ENCODE data around the gene PRKAG2. TPM values are rescaled to one million over a fixed set of nuclear protein-coding genes. Genes with fewer than 3 reads are reported as not detected.
A peak's percentile ranks its signal among the peaks of the same experiment; 100 is the strongest.

PRKAG2 gene
- total RNA-seq, 3 donors from 2014 or later: 32.3 to 56.6 (median 34.4) TPM

GRCh38 chr7:151727579-151728285, 149.2 kb downstream of the PRKAG2 start:
- no peaks in the 10 kb centered on the region for H3K27me3 ChIP-seq
- H3K9me3 ChIP-seq: no peaks in the 10 kb centered on the region
- intact Hi-C loops (cut with DNase I; ENCODE audit: low total_unique reads): loop anchor here (10.0 kb wide), 1 partner anchor 153 kb away; no protein-coding TSS in a partner anchor
- H3K4me3 ChIP-seq: no peak overlapping the region
- H3K4me1 ChIP-seq: peaks cover 0 to 8% of the 10 kb centered on the region in 2 donors
- DNase-seq (ENCODE audit: low spot score in 2 of 2): peak; percentile 79
- peak overlapping the region; percentile 74 to 84 for H3K27ac ChIP-seq
- H3K36me3 ChIP-seq: no peaks in the 10 kb centered on the region
- TF ChIP-seq, protein P1, sequence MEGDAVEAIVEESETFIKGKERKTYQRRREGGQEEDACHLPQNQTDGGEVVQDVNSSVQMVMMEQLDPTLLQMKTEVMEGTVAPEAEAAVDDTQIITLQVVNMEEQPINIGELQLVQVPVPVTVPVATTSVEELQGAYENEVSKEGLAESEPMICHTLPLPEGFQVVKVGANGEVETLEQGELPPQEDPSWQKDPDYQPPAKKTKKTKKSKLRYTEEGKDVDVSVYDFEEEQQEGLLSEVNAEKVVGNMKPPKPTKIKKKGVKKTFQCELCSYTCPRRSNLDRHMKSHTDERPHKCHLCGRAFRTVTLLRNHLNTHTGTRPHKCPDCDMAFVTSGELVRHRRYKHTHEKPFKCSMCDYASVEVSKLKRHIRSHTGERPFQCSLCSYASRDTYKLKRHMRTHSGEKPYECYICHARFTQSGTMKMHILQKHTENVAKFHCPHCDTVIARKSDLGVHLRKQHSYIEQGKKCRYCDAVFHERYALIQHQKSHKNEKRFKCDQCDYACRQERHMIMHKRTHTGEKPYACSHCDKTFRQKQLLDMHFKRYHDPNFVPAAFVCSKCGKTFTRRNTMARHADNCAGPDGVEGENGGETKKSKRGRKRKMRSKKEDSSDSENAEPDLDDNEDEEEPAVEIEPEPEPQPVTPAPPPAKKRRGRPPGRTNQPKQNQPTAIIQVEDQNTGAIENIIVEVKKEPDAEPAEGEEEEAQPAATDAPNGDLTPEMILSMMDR (IDR thresholded peaks at IDR 0.05): no peak
- TF ChIP-seq POLR2AphosphoS5 (IDR thresholded peaks at IDR 0.05) (peak in 2 of 3 donors; percentile 58), POLR2A (IDR thresholded peaks at IDR 0.05) (no peak)

- no peak for DNase-seq (ENCODE audit: low spot score in 2 of 2)
- TF ChIP-seq POLR2AphosphoS5 (IDR thresholded peaks at IDR 0.05) (no peak), POLR2A (IDR thresholded peaks at IDR 0.05) (no peak)
- TF ChIP-seq, protein P1 (IDR thresholded peaks at IDR 0.05): no peak
- Histone ChIP-seq H3K9me3 (no peaks in the 10 kb centered on the region), H3K27me3 (no peaks in the 10 kb centered on the region), H3K27ac (peak overlapping the region; percentile 74 to 84), H3K4me1 (peaks cover 0 to 8% of the 10 kb centered on the region in 2 donors), H3K4me3 (no peak overlapping the region), H3K36me3 (no peaks in the 10 kb centered on the region)
- intact Hi-C loops (cut with DNase I; ENCODE audit: low total_unique reads): loop anchor here (10.0 kb wide), 1 partner anchor 152 kb away; no protein-coding TSS in a partner anchor
These were observed 150.0 kb downstream of the PRKAG2 start for GRCh38 chr7:151726652-151727578.

GRCh38 chr7:151725844-151726651, 150.9 kb downstream of the PRKAG2 start:
- DNase-seq (ENCODE audit: low spot score in 2 of 2): no peak

GRCh38 chr7:151724920-151725584, 151.9 kb downstream of the PRKAG2 start:
- TF ChIP-seq, protein P1 (IDR thresholded peaks at IDR 0.05): no peak
- no peak for TF ChIP-seq POLR2AphosphoS5 (IDR thresholded peaks at IDR 0.05)
- no peak for TF ChIP-seq POLR2A (IDR thresholded peaks at IDR 0.05)
- Histone ChIP-seq H3K9me3 (no peaks in the 10 kb centered on the region), H3K4me3 (no peak overlapping the region), H3K27ac (no peak overlapping the region), H3K4me1 (peaks cover 0 to 8% of the 10 kb centered on the region in 2 donors), H3K36me3 (no peaks in the 10 kb centered on the region), H3K27me3 (no peaks in the 10 kb centered on the region)
- intact Hi-C loops (cut with DNase I; ENCODE audit: low total_unique reads): loop anchor here (10.0 kb wide), 1 partner anchor 150 kb away; no protein-coding TSS in a partner anchor
- DNase-seq (ENCODE audit: low spot score in 2 of 2): no peak

More at GRCh38 chr7:151725844-151726651, 150.9 kb downstream of the PRKAG2 start:
- Histone ChIP-seq H3K27me3 (no peaks in the 10 kb centered on the region), H3K4me3 (no peak overlapping the region), H3K9me3 (no peaks in the 10 kb centered on the region), H3K36me3 (no peaks in the 10 kb centered on the region), H3K27ac (no peak overlapping the region), H3K4me1 (peaks cover 0 to 8% of the 10 kb centered on the region in 2 donors)
- TF ChIP-seq POLR2AphosphoS5 (IDR thresholded peaks at IDR 0.05) (no peak), POLR2A (IDR thresholded peaks at IDR 0.05) (no peak)
- TF ChIP-seq, protein P1 (IDR thresholded peaks at IDR 0.05): no peak
- intact Hi-C loops (cut with DNase I; ENCODE audit: low total_unique reads): loop anchor here (10.0 kb wide), 1 partner anchor 151 kb away; no protein-coding TSS in a partner anchor

Data from breast epithelium (tissue), 4 donors.